ENCODE data around the gene BNC2. TPM values are rescaled to one million over a fixed set of nuclear protein-coding genes. Genes with fewer than 3 reads are reported as not detected.

BNC2 gene
- total RNA-seq, 6 experiments from 2014 or later, result 19.0 to 28.7 (median 25.4) TPM

- DNase-seq, result peak; percentile 47
- TF ChIP-seq, protein P1, sequence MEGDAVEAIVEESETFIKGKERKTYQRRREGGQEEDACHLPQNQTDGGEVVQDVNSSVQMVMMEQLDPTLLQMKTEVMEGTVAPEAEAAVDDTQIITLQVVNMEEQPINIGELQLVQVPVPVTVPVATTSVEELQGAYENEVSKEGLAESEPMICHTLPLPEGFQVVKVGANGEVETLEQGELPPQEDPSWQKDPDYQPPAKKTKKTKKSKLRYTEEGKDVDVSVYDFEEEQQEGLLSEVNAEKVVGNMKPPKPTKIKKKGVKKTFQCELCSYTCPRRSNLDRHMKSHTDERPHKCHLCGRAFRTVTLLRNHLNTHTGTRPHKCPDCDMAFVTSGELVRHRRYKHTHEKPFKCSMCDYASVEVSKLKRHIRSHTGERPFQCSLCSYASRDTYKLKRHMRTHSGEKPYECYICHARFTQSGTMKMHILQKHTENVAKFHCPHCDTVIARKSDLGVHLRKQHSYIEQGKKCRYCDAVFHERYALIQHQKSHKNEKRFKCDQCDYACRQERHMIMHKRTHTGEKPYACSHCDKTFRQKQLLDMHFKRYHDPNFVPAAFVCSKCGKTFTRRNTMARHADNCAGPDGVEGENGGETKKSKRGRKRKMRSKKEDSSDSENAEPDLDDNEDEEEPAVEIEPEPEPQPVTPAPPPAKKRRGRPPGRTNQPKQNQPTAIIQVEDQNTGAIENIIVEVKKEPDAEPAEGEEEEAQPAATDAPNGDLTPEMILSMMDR (IDR thresholded peaks at IDR 0.05), result peak; percentile 49
- Mint-ChIP-seq H3K4me1 (ENCODE audit: low read depth) (peaks cover 62% of the 10 kb centered on the region), H3K9me3 (no peaks in the 10 kb centered on the region), H3K4me3 (peak overlapping the region; percentile 78), H3K36me3 (ENCODE audit: low read depth) (no peaks in the 10 kb centered on the region), H3K27me3 (ENCODE audit: insufficient read depth) (no peaks in the 10 kb centered on the region), H3K27ac (peak overlapping the region; percentile 85)
Measured at GRCh38 chr9:16824545-16825330, 45.7 kb downstream of the BNC2 start.

- no peak for DNase-seq
- H3K4me1 Mint-ChIP-seq (ENCODE audit: low read depth), result peaks cover 57% of the 10 kb centered on the region
- H3K9me3 Mint-ChIP-seq, result no peaks in the 10 kb centered on the region
- TF ChIP-seq, protein P1 (IDR thresholded peaks at IDR 0.05), result no peak
- no peaks in the 10 kb centered on the region for H3K36me3 Mint-ChIP-seq (ENCODE audit: low read depth)
- H3K4me3 Mint-ChIP-seq, result no peak overlapping the region; the same call in 1 of the 2 replicates
- peak overlapping the region; percentile 85 for H3K27ac Mint-ChIP-seq
- H3K27me3 Mint-ChIP-seq (ENCODE audit: insufficient read depth), result no peaks in the 10 kb centered on the region
Measured at GRCh38 chr9:16823906-16824305, 46.6 kb downstream of the BNC2 start.

DNA sequence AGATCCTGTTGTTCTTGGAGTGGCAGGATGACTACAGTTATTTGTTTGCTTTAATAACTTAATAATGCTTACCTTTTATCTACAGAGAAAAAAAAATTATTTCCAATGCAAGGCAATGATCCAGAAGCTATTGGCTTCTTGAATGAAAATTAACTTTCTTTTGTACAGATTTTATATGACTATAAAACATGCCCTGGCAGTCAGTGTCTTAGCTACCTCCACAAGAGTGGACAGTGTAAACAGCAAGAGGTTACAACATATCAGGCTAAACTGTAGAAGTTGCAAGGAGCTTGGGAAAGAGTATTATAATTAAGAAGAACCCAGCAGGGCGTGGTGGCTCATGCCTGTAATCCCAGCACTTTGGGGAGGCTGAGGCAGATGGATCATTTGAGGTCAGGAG is 49.1 kb downstream of the BNC2 start:
- Mint-ChIP-seq H3K27me3 (ENCODE audit: insufficient read depth) (no peaks in the 10 kb centered on the region), H3K4me1 (ENCODE audit: low read depth) (peaks cover 51% of the 10 kb centered on the region), H3K4me3 (no peak overlapping the region), H3K27ac (no peak overlapping the region), H3K36me3 (ENCODE audit: low read depth) (no peaks in the 10 kb centered on the region), H3K9me3 (no peaks in the 10 kb centered on the region)
- TF ChIP-seq, protein P1 (IDR thresholded peaks at IDR 0.05), result no peak
- no peak for DNase-seq

DNA sequence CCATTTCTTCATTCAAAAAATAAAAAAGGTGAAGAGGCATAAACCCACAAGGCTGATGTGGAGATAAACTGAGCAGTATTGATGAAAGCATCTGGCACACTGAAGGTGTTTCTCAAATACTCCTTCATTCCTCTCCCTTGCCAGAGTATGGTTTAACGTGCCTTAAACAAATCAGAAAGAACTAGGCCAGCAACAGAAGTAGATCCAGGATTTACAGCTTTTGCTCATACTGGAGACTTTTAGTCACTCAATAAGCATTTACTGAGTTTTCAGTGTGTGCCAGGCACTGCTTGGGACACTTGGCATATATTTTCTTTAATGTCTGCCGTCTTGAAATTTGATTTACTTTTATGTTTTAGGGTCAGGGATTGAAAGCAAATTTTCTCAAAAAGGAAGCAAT is 53.0 kb downstream of the BNC2 start:
- no peak for DNase-seq
- Mint-ChIP-seq H3K4me3 (no peak overlapping the region), H3K27me3 (ENCODE audit: insufficient read depth) (no peaks in the 10 kb centered on the region), H3K27ac (no peak overlapping the region), H3K9me3 (no peaks in the 10 kb centered on the region), H3K36me3 (ENCODE audit: low read depth) (no peaks in the 10 kb centered on the region), H3K4me1 (ENCODE audit: low read depth) (peaks cover 40% of the 10 kb centered on the region)
- TF ChIP-seq, protein P1 (IDR thresholded peaks at IDR 0.05), result no peak

- Mint-ChIP-seq H3K4me1 (ENCODE audit: low read depth) (peaks cover 40% of the 10 kb centered on the region), H3K27me3 (ENCODE audit: insufficient read depth) (no peaks in the 10 kb centered on the region), H3K9me3 (no peaks in the 10 kb centered on the region), H3K27ac (no peak overlapping the region), H3K36me3 (ENCODE audit: low read depth) (no peaks in the 10 kb centered on the region), H3K4me3 (no peak overlapping the region)
- TF ChIP-seq, protein P1 (IDR thresholded peaks at IDR 0.05), result no peak
- DNase-seq, result no peak
Measured at GRCh38 chr9:16817002-16817401, 53.5 kb downstream of the BNC2 start.
